ENCODE results near the gene TSHZ2.

Gene TSHZ2

DNA sequence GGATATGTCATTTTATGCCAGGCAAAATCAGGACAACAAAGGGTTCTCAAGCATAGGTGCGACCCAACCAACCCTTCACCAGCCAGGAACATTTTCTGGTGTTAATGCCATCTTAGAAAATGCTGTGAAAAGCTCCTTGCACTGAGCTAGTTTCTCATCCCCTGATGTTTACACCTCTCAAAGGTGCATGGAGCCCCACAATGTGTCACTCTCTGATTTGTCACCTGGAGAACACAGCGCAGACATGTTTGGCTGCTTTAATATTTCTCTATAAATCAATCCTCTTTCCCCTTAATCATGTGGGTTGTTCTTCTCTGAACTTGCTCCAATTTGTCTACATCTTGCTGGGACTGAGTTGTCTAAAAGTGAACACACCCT, 244.3 kb downstream of the TSHZ2 start:
- Histone ChIP-seq H3K36me3 (ENCODE audit: control insufficient read depth in 5 of 5, insufficient read depth in 5 of 5, low read length in 5 of 5) (no peaks in the 10 kb centered on the region), H3K4me1 (ENCODE audit: control insufficient read depth in 5 of 5, insufficient read depth in 5 of 5, low read length in 5 of 5) (peaks cover 0 to 11% (median 7%) of the 10 kb centered on the region in 5 donors), H3K27me3 (ENCODE audit: control insufficient read depth in 5 of 5, insufficient read depth in 4 of 5, low read length in 5 of 5) (no peaks in the 10 kb centered on the region), H3K9ac (ENCODE audit: low read length in 5 of 5) (no peak overlapping the region), H3K4me3 (ENCODE audit: low read depth in 1 of 5, low read length in 5 of 5) (peak overlapping the region in 1 of 5 donors; percentile 49), H3K9me3 (ENCODE audit: control insufficient read depth in 5 of 5, low read length in 5 of 5) (peaks cover 0 to 5% (median 0%) of the 10 kb centered on the region in 5 donors), H3K27ac (ENCODE audit: low read depth, low read length) (no peak overlapping the region)

DNA sequence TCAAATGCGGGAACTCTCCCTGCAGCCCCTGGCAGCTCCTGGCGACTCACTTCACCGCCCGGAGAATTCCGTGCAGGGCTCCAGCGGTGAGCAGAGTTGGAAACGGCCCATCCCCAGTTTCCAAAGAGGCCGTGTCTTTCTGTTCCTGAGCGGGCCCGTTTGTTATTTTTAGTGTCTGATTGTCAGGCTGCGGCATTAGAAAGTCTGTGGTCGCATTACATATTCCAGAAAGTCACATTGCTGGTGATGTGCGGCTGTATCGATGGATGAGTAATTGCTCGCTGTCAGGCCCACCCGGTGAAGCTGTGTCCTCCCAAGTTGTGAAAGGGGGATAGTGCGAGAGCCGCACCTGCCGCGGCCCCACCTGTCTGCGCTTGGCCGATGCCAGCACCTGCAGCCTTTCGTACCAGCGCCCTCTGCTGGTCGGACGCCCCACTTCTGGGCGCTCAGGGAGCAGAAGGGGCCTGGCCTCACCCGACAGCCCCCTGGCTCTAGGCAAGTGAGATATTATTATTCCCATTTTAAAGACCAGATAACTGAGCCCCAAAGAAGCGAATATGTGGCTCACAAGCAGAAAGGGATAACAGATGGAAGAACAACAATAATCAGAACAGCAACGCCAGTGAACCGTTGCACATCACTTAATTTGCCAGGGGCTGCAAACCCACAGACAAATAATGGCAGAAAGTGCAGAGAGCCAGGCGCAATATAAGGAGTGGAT, 244.9 kb downstream of the TSHZ2 start:
- H3K27ac ChIP-seq (ENCODE audit: low read depth, low read length) = no peak overlapping the region
- H3K9ac ChIP-seq (ENCODE audit: low read length in 5 of 5) = no peak overlapping the region
- H3K9me3 ChIP-seq (ENCODE audit: control insufficient read depth in 5 of 5, low read length in 5 of 5) = peaks cover 0 to 5% (median 0%) of the 10 kb centered on the region in 5 donors
- no peaks in the 10 kb centered on the region for H3K27me3 ChIP-seq (ENCODE audit: control insufficient read depth in 5 of 5, insufficient read depth in 4 of 5, low read length in 5 of 5)
- peak overlapping the region in 4 of 5 donors; percentile 44 to 51 (median 48) for H3K4me3 ChIP-seq (ENCODE audit: low read depth in 1 of 5, low read length in 5 of 5)
- peaks cover 0 to 9% (median 7%) of the 10 kb centered on the region in 5 donors for H3K4me1 ChIP-seq (ENCODE audit: control insufficient read depth in 5 of 5, insufficient read depth in 5 of 5, low read length in 5 of 5)
- no peaks in the 10 kb centered on the region for H3K36me3 ChIP-seq (ENCODE audit: control insufficient read depth in 5 of 5, insufficient read depth in 5 of 5, low read length in 5 of 5)

DNA sequence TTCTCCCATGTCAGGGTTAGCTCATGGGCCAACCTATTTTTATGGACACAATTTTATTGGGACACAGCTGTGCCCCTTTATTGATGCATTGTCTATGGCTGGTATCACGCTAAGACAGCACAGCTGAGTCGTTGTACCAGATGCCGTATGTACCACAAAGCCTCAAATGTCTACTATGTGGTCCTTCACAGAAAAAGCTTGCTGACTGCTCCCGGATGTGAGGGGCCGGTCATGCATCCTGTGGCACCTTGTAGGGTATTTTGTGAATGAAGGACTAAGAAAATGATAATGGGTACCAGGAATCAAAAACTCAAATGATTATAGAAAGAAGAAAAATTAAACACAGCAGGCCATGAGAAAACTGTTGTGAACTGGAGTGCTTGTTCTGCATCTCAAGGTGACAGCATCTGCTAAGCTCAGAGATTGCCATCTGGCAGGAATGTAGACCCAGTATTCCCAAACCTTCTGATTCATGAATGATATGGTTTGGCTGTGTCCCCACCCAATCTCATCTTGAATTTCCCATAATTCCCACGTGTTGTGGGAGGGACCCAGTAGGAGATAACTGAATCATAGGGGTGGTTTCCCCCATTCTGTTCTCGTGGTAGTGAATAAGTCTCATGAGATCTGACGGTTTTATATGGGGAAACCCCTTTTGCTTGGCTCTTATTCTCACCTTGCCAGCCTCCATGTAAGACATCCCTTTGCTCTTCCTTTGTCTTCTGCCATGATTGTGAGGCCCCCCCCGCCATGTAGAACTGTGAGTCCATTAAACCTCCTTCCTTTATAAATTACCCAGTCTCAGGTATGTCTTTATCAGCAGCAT, 248.5 kb downstream of the TSHZ2 start:
- Histone ChIP-seq H3K4me1 (ENCODE audit: control insufficient read depth in 5 of 5, insufficient read depth in 5 of 5, low read length in 5 of 5) (peaks cover 0 to 13% (median 9%) of the 10 kb centered on the region in 5 donors), H3K9ac (ENCODE audit: low read length in 5 of 5) (no peak overlapping the region), H3K9me3 (ENCODE audit: control insufficient read depth in 5 of 5, low read length in 5 of 5) (peaks cover 0 to 5% (median 0%) of the 10 kb centered on the region in 5 donors), H3K4me3 (ENCODE audit: low read depth in 1 of 5, low read length in 5 of 5) (no peak overlapping the region), H3K27ac (ENCODE audit: low read depth, low read length) (no peak overlapping the region), H3K27me3 (ENCODE audit: control insufficient read depth in 5 of 5, insufficient read depth in 4 of 5, low read length in 5 of 5) (no peaks in the 10 kb centered on the region), H3K36me3 (ENCODE audit: control insufficient read depth in 5 of 5, insufficient read depth in 5 of 5, low read length in 5 of 5) (no peaks in the 10 kb centered on the region)

DNA sequence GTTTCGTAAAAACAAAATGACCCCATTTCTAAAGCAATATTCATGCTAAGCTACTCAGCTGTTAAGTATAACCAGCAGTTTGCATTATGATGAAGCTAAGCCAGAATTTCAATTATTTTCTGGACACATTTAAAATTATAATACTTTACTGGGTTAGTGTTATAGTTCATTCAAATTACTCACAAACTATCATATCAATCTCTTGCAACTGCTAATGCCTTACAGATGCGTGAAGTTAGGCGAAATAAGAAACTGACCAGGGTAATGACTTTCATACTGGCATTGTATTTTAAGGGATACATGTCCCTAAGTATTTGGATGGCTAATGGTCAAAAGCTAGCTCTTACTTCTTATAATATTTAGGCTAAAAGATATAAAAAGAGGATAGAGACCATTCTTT, 249.6 kb downstream of the TSHZ2 start:
- peaks cover 0 to 5% (median 0%) of the 10 kb centered on the region in 5 donors for H3K9me3 ChIP-seq (ENCODE audit: control insufficient read depth in 5 of 5, low read length in 5 of 5)
- H3K27ac ChIP-seq (ENCODE audit: low read depth, low read length) = no peak overlapping the region
- no peaks in the 10 kb centered on the region for H3K27me3 ChIP-seq (ENCODE audit: control insufficient read depth in 5 of 5, insufficient read depth in 4 of 5, low read length in 5 of 5)
- no peaks in the 10 kb centered on the region for H3K36me3 ChIP-seq (ENCODE audit: control insufficient read depth in 5 of 5, insufficient read depth in 5 of 5, low read length in 5 of 5)
- H3K9ac ChIP-seq (ENCODE audit: low read length in 5 of 5) = no peak overlapping the region
- H3K4me3 ChIP-seq (ENCODE audit: low read depth in 1 of 5, low read length in 5 of 5) = no peak overlapping the region
- H3K4me1 ChIP-seq (ENCODE audit: control insufficient read depth in 5 of 5, insufficient read depth in 5 of 5, low read length in 5 of 5) = peaks cover 0 to 12% (median 5%) of the 10 kb centered on the region in 5 donors

DNA sequence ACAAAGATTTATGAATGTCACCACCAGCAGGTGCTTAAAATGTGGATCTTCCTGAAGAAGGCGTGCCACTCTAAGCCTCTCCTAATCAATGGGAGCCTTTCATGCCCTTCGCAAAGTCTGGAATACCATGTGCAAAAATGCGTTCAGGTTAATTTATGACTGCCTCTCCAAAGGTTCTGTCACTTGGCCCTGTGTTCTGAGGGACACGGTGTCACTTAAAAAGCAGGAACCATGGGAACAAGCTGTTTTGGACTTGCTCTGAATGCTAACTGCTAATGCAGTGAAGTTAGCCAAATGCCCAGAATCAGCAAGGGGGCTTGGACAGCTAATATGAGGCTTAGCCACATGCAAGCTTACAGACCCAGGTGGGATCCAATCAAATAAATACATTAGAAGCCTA, 250.3 kb downstream of the TSHZ2 start:
- Histone ChIP-seq H3K9ac (ENCODE audit: low read length in 5 of 5) (no peak overlapping the region), H3K36me3 (ENCODE audit: control insufficient read depth in 5 of 5, insufficient read depth in 5 of 5, low read length in 5 of 5) (no peaks in the 10 kb centered on the region), H3K9me3 (ENCODE audit: control insufficient read depth in 5 of 5, low read length in 5 of 5) (peaks cover 0 to 5% (median 0%) of the 10 kb centered on the region in 5 donors), H3K27ac (ENCODE audit: low read depth, low read length) (no peak overlapping the region), H3K27me3 (ENCODE audit: control insufficient read depth in 5 of 5, insufficient read depth in 4 of 5, low read length in 5 of 5) (no peaks in the 10 kb centered on the region), H3K4me1 (ENCODE audit: control insufficient read depth in 5 of 5, insufficient read depth in 5 of 5, low read length in 5 of 5) (peaks cover 0 to 15% (median 1%) of the 10 kb centered on the region in 5 donors), H3K4me3 (ENCODE audit: low read depth in 1 of 5, low read length in 5 of 5) (no peak overlapping the region)

DNA sequence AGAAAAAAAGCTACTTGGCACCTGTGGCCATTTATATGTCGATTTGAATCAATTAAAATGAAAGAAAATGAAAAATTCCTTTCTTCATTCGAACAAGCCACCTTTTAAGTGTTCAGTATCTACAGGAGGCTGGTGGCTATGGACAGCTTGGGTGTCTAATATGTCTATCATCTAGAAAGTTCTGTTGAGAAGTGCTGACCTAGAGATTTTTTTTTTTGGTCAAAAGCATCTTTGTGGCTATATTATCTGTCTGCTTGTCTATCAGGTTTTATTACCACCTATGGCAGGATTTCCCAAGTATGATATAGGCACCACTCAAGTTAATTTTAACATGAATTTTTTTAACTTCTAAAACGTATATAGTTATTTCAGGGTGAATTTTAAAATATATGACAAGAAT, 250.8 kb downstream of the TSHZ2 start:
- no peak overlapping the region for H3K9ac ChIP-seq (ENCODE audit: low read length in 5 of 5)
- H3K27me3 ChIP-seq (ENCODE audit: control insufficient read depth in 5 of 5, insufficient read depth in 4 of 5, low read length in 5 of 5) = no peaks in the 10 kb centered on the region
- H3K36me3 ChIP-seq (ENCODE audit: control insufficient read depth in 5 of 5, insufficient read depth in 5 of 5, low read length in 5 of 5) = no peaks in the 10 kb centered on the region
- peaks cover 0 to 18% (median 2%) of the 10 kb centered on the region in 5 donors for H3K4me1 ChIP-seq (ENCODE audit: control insufficient read depth in 5 of 5, insufficient read depth in 5 of 5, low read length in 5 of 5)
- no peak overlapping the region for H3K4me3 ChIP-seq (ENCODE audit: low read depth in 1 of 5, low read length in 5 of 5)
- H3K9me3 ChIP-seq (ENCODE audit: control insufficient read depth in 5 of 5, low read length in 5 of 5) = peaks cover 0 to 5% (median 0%) of the 10 kb centered on the region in 5 donors
- no peak overlapping the region for H3K27ac ChIP-seq (ENCODE audit: low read depth, low read length)

DNA sequence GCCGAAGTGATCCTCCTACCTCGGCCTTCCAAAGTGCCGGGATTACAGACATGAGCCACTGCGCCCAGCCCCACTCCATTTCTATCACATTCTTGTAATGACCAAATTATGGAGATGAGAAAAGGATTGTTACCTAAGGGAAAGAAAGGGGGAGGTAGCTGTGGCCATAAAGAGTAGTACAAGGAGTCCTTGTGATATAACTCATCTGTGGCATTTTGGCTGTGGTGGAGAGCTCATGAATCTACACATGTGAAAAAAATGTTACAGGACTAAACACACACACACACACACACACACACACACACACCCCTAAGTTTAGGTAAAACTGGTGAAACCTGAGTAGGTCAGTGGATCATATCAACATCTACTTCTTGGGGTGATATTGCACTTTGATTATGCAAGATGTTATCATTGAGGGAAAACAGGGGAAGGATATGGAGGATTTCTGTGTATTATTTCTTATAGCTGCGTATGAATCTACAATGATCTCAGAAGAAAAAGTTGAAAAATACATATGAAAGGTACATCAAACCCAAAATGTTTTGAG, 251.5 kb downstream of the TSHZ2 start:
- Histone ChIP-seq H3K36me3 (ENCODE audit: control insufficient read depth in 5 of 5, insufficient read depth in 5 of 5, low read length in 5 of 5) (no peaks in the 10 kb centered on the region), H3K9ac (ENCODE audit: low read length in 5 of 5) (no peak overlapping the region), H3K9me3 (ENCODE audit: control insufficient read depth in 5 of 5, low read length in 5 of 5) (peaks cover 0 to 5% (median 0%) of the 10 kb centered on the region in 5 donors), H3K4me1 (ENCODE audit: control insufficient read depth in 5 of 5, insufficient read depth in 5 of 5, low read length in 5 of 5) (peaks cover 0 to 16% (median 2%) of the 10 kb centered on the region in 5 donors), H3K4me3 (ENCODE audit: low read depth in 1 of 5, low read length in 5 of 5) (no peak overlapping the region), H3K27me3 (ENCODE audit: control insufficient read depth in 5 of 5, insufficient read depth in 4 of 5, low read length in 5 of 5) (no peaks in the 10 kb centered on the region), H3K27ac (ENCODE audit: low read depth, low read length) (no peak overlapping the region)

DNA sequence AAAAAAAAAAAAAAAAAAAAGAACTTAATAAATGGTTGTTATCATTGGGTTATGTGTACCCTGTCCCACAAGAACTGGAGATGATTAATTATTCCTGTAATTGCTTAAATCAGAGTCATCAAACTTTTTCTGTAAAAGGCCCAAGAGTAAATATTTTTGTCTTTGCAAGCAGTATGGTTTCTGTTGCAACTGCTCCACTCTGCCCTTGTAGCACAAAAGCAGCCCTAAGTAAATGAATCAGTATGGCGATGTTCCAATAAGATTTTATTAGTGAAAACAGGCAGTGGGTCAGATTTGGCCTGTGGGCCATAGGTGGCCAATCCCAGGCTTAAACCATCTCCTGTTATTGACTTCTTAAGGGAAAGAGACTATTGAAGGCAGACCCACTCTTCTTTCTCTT, 252.7 kb downstream of the TSHZ2 start:
- H3K27ac ChIP-seq (ENCODE audit: low read depth, low read length) = peak overlapping the region; percentile 49
- peaks cover 0 to 4% (median 0%) of the 10 kb centered on the region in 5 donors for H3K9me3 ChIP-seq (ENCODE audit: control insufficient read depth in 5 of 5, low read length in 5 of 5)
- H3K4me1 ChIP-seq (ENCODE audit: control insufficient read depth in 5 of 5, insufficient read depth in 5 of 5, low read length in 5 of 5) = peaks cover 0 to 16% (median 2%) of the 10 kb centered on the region in 5 donors
- H3K27me3 ChIP-seq (ENCODE audit: control insufficient read depth in 5 of 5, insufficient read depth in 4 of 5, low read length in 5 of 5) = no peaks in the 10 kb centered on the region
- H3K4me3 ChIP-seq (ENCODE audit: low read depth in 1 of 5, low read length in 5 of 5) = no peak overlapping the region
- H3K36me3 ChIP-seq (ENCODE audit: control insufficient read depth in 5 of 5, insufficient read depth in 5 of 5, low read length in 5 of 5) = no peaks in the 10 kb centered on the region
- peak overlapping the region in 1 of 5 donors; percentile 6 for H3K9ac ChIP-seq (ENCODE audit: low read length in 5 of 5)

DNA sequence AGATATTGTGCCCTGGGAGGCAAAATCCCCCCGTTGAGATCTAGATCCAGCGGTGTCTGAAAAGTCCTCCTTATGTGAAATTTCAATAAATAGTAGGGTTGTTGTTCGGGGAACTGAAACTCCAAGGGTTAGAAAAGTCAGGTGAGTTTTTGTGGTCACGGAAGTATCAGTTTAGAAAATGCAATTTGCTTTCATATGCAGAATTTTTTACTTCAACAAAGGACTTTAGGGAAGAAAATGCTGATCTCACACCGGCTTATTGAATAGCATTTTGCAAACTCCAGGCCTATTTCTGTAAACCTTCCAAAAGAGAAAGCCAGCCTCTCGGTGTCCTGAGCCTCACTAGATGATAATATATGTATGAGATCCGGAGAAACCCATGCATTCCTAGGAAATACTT, 254.7 kb downstream of the TSHZ2 start:
- no peaks in the 10 kb centered on the region for H3K27me3 ChIP-seq (ENCODE audit: control insufficient read depth in 5 of 5, insufficient read depth in 4 of 5, low read length in 5 of 5)
- H3K4me3 ChIP-seq (ENCODE audit: low read depth in 1 of 5, low read length in 5 of 5) = no peak overlapping the region
- H3K9me3 ChIP-seq (ENCODE audit: control insufficient read depth in 5 of 5, low read length in 5 of 5) = no peaks in the 10 kb centered on the region
- H3K27ac ChIP-seq (ENCODE audit: low read depth, low read length) = no peak overlapping the region
- H3K9ac ChIP-seq (ENCODE audit: low read length in 5 of 5) = no peak overlapping the region
- H3K4me1 ChIP-seq (ENCODE audit: control insufficient read depth in 5 of 5, insufficient read depth in 5 of 5, low read length in 5 of 5) = peaks cover 0 to 16% (median 2%) of the 10 kb centered on the region in 5 donors
- H3K36me3 ChIP-seq (ENCODE audit: control insufficient read depth in 5 of 5, insufficient read depth in 5 of 5, low read length in 5 of 5) = no peaks in the 10 kb centered on the region

DNA sequence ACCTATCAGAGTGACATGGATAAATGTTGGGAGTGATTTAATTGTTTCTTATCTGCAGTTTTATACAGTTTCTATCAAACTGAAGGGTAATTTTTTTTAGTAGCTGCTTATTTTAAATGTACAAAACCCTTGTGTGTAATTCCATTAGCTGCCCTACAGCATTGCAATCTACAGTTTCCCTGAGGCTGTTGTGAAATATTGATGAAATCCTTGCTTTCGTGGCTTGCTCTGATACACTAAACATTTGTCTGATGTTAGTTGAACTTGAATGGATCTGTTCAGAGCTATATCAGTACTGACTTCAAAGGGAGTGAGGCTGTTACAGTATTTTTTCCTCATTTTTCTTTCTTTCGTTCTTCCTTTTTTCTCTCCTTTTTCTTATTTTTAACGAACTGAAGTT, 255.4 kb downstream of the TSHZ2 start:
- H3K4me3 ChIP-seq (ENCODE audit: low read depth in 1 of 5, low read length in 5 of 5) = no peak overlapping the region
- H3K9me3 ChIP-seq (ENCODE audit: control insufficient read depth in 5 of 5, low read length in 5 of 5) = no peaks in the 10 kb centered on the region

More for the DNA sequence above, 255.4 kb downstream of the TSHZ2 start:
- no peaks in the 10 kb centered on the region for H3K36me3 ChIP-seq (ENCODE audit: control insufficient read depth in 5 of 5, insufficient read depth in 5 of 5, low read length in 5 of 5)
- H3K9ac ChIP-seq (ENCODE audit: low read length in 5 of 5) = no peak overlapping the region
- H3K4me1 ChIP-seq (ENCODE audit: control insufficient read depth in 5 of 5, insufficient read depth in 5 of 5, low read length in 5 of 5) = peaks cover 0 to 16% (median 2%) of the 10 kb centered on the region in 5 donors
- no peak overlapping the region for H3K27ac ChIP-seq (ENCODE audit: low read depth, low read length)
- no peaks in the 10 kb centered on the region for H3K27me3 ChIP-seq (ENCODE audit: control insufficient read depth in 5 of 5, insufficient read depth in 4 of 5, low read length in 5 of 5)
